ENCODE results near the gene PCDHGA2.

- no peak for TF ChIP-seq POLR2A (IDR thresholded peaks at IDR 0.05; ENCODE audit: low read depth, low read length)
- TF ChIP-seq POLR2AphosphoS5 (IDR thresholded peaks at IDR 0.05; ENCODE audit: low read depth, low read length) = no peak
- no peak for TF ChIP-seq TAF1 (IDR thresholded peaks at IDR 0.05; ENCODE audit: low read depth, low read length)
Measured at GRCh38 chr5:141366016-141366896, 27.7 kb downstream of the PCDHGA2 start.
